CD4-positive, CD25-positive, alpha-beta regulatory T cell (primary cell): ENCODE data around the gene CHN1. TPM values are rescaled to one million over a fixed set of nuclear protein-coding genes. Genes with fewer than 3 reads are reported as not detected.
A peak's percentile ranks its signal among the peaks of the same experiment; 100 is the strongest.

Experiments
- ATAC-seq, 2 donors: fragments of 150-1000 bp; cut with Tn5 transposase; one replicate each; pipeline ENCODE4 v1.10.0; 2021; ENCODE audit warnings: low read depth in 2 of 2, moderate number of reproducible peaks in 2 of 2, moderate library complexity in 1 of 2
- DNase-seq, 3 donors: peaks; one replicate each; pipeline versions ENCODE4 v3.0.0 to v3.0.0-alpha.2; 2012 to 2022; ENCODE audit warnings: mixed read lengths in 1 of 3
- H3K27ac ChIP-seq: one replicate; pipeline ENCODE4 v1.7.0; 2013; ENCODE audit warnings: mild to moderate bottlenecking, low read length; ENCODE audit not compliant: insufficient read depth, poor library complexity, severe bottlenecking
- H3K27me3 ChIP-seq: one replicate; pipeline ENCODE4 v1.7.0; 2013; ENCODE audit warnings: low read length; ENCODE audit not compliant: control insufficient read depth, insufficient read depth
- H3K36me3 ChIP-seq: one replicate; pipeline ENCODE4 v1.7.0; 2013; ENCODE audit warnings: mild to moderate bottlenecking, low read length, moderate library complexity; ENCODE audit not compliant: control insufficient read depth, insufficient read depth
- H3K4me1 ChIP-seq: 2 replicates; pipeline ENCODE4 v1.7.0; 2013; ENCODE audit warnings: mild to moderate bottlenecking, low read length; ENCODE audit not compliant: insufficient read depth, control insufficient read depth, poor library complexity, severe bottlenecking
- H3K4me3 ChIP-seq: one replicate; pipeline ENCODE4 v1.7.0; 2013; ENCODE audit warnings: low read depth, mild to moderate bottlenecking, low read length, moderate library complexity
- H3K9me3 ChIP-seq, 2 experiments: 1 replicate in 1 of 2; 2 replicates in 1 of 2; pipeline ENCODE4 v1.7.0; 2013; ENCODE audit warnings: low read length in 2 of 2, mild to moderate bottlenecking in 1 of 2, moderate library complexity in 1 of 2; ENCODE audit not compliant: control insufficient read depth in 2 of 2
- H3K27ac Mint-ChIP-seq, 3 donors: one replicate each; pipeline ENCODE4 v1.8.0; 2020 to 2022; ENCODE audit warnings: mild to moderate bottlenecking in 3 of 3, mixed read lengths in 3 of 3, moderate library complexity in 2 of 3
- H3K27me3 Mint-ChIP-seq: one replicate; pipeline ENCODE4 v1.8.0; 2022; ENCODE audit warnings: mild to moderate bottlenecking, mixed read lengths
- H3K36me3 Mint-ChIP-seq: one replicate; pipeline ENCODE4 v1.8.0; 2020; ENCODE audit warnings: mixed read lengths
- H3K4me1 Mint-ChIP-seq, 4 donors: one replicate each; pipeline ENCODE4 v1.8.0; 2020 to 2022; ENCODE audit warnings: mixed read lengths in 4 of 4, mild to moderate bottlenecking in 1 of 4
- H3K4me3 Mint-ChIP-seq, 4 donors: one replicate each; pipeline ENCODE4 v1.8.0; 2020 to 2022; ENCODE audit warnings: mild to moderate bottlenecking in 4 of 4, mixed read lengths in 4 of 4, moderate library complexity in 3 of 4
- H3K9me3 Mint-ChIP-seq, 7 donors: one replicate each; pipeline ENCODE4 v1.8.0; 2020 to 2022; ENCODE audit warnings: mixed read lengths in 7 of 7, mild to moderate bottlenecking in 3 of 7, moderate library complexity in 2 of 7
- polyA plus RNA-seq, 4 donors: library from polyadenylated mRNA; unstranded; fragments of 300-500 nt; fragmentation: Illumina TruSeq; gene quantifications; one replicate each; pipeline ENCODE4 v1.2.3, GENCODE V29; 2021
- total RNA-seq: library from RNA; stranded (reverse); gene quantifications from one replicate; pipeline ENCODE4 v1.2.3, GENCODE V29; 2022

CHN1 gene
- total and polyA plus RNA-seq, 5 donors from 2014 or later, result 6.6 to 17.9 (median 12.0) TPM

GRCh38 chr2:174792309-174793025 lies 212.7 kb downstream of the CHN1 start:
- Mint-ChIP-seq H3K36me3 (no peaks in the 10 kb centered on the region), H3K4me1 (peaks cover 0 to 17% (median 6%) of the 10 kb centered on the region in 4 donors), H3K27ac (peak overlapping the region in 1 of 3 donors; percentile 16), H3K27me3 (peaks cover 11% of the 10 kb centered on the region), H3K4me3 (no peak overlapping the region), H3K9me3 (no peaks in the 10 kb centered on the region)
- Histone ChIP-seq H3K36me3 (no peaks in the 10 kb centered on the region), H3K27ac (no peak overlapping the region), H3K4me1 (peaks cover 9% of the 10 kb centered on the region), H3K4me3 (no peak overlapping the region), H3K9me3 (no peaks in the 10 kb centered on the region), H3K27me3 (no peaks in the 10 kb centered on the region)
- DNase-seq (no peak), ATAC-seq (no peak)

- H3K4me3 Mint-ChIP-seq, result no peak overlapping the region
- peaks cover 9% of the 10 kb centered on the region for H3K4me1 ChIP-seq
- H3K36me3 Mint-ChIP-seq, result no peaks in the 10 kb centered on the region
- H3K27ac Mint-ChIP-seq, result peak overlapping the region in 1 of 3 donors; percentile 29
- ATAC-seq (no peak), DNase-seq (no peak)
- H3K9me3 Mint-ChIP-seq, result no peaks in the 10 kb centered on the region
- peaks cover 0 to 20% (median 6%) of the 10 kb centered on the region in 4 donors for H3K4me1 Mint-ChIP-seq
- H3K27me3 ChIP-seq, result no peaks in the 10 kb centered on the region
- H3K27me3 Mint-ChIP-seq, result peaks cover 11% of the 10 kb centered on the region
- H3K4me3 ChIP-seq, result no peak overlapping the region
- no peaks in the 10 kb centered on the region for H3K9me3 ChIP-seq
- H3K36me3 ChIP-seq, result no peaks in the 10 kb centered on the region
- H3K27ac ChIP-seq, result no peak overlapping the region
Measured at GRCh38 chr2:174791746-174792280, 213.4 kb downstream of the CHN1 start.

GRCh38 chr2:174791020-174791419 lies 214.2 kb downstream of the CHN1 start:
- H3K4me3 ChIP-seq, result no peak overlapping the region
- peaks cover 9% of the 10 kb centered on the region for H3K4me1 ChIP-seq
- Mint-ChIP-seq H3K9me3 (no peaks in the 10 kb centered on the region), H3K27ac (peak overlapping the region in 1 of 3 donors; percentile 29), H3K4me1 (peaks cover 0 to 20% (median 6%) of the 10 kb centered on the region in 4 donors), H3K36me3 (no peaks in the 10 kb centered on the region), H3K27me3 (peaks cover 11% of the 10 kb centered on the region), H3K4me3 (no peak overlapping the region)
- ATAC-seq (no peak), DNase-seq (no peak)
- no peaks in the 10 kb centered on the region for H3K27me3 ChIP-seq
- H3K27ac ChIP-seq, result no peak overlapping the region
- H3K36me3 ChIP-seq, result no peaks in the 10 kb centered on the region
- no peaks in the 10 kb centered on the region for H3K9me3 ChIP-seq

- H3K4me1 Mint-ChIP-seq, result peaks cover 0 to 20% (median 6%) of the 10 kb centered on the region in 4 donors
- Histone ChIP-seq H3K4me3 (no peak overlapping the region), H3K4me1 (peaks cover 9% of the 10 kb centered on the region), H3K27ac (no peak overlapping the region), H3K27me3 (no peaks in the 10 kb centered on the region), H3K9me3 (no peaks in the 10 kb centered on the region), H3K36me3 (no peaks in the 10 kb centered on the region)
- DNase-seq, result no peak
- H3K36me3 Mint-ChIP-seq, result no peaks in the 10 kb centered on the region
- H3K4me3 Mint-ChIP-seq, result no peak overlapping the region
- peak overlapping the region in 2 of 3 donors; percentile 86 to 95 for H3K27ac Mint-ChIP-seq
- H3K27me3 Mint-ChIP-seq, result peaks cover 16% of the 10 kb centered on the region
- no peaks in the 10 kb centered on the region for H3K9me3 Mint-ChIP-seq
- ATAC-seq, result no peak
Measured at GRCh38 chr2:174789001-174789400, 216.2 kb downstream of the CHN1 start.

- Mint-ChIP-seq H3K4me1 (peaks cover 0 to 20% (median 6%) of the 10 kb centered on the region in 4 donors), H3K27ac (peak overlapping the region; percentile 41 to 95 (median 86)), H3K9me3 (no peaks in the 10 kb centered on the region), H3K27me3 (peaks cover 11% of the 10 kb centered on the region), H3K36me3 (no peaks in the 10 kb centered on the region), H3K4me3 (peak overlapping the region in 3 of 4 donors; percentile 3 to 83 (median 58))
- H3K27ac ChIP-seq, result no peak overlapping the region
- H3K36me3 ChIP-seq, result no peaks in the 10 kb centered on the region
- ATAC-seq, result no peak
- H3K9me3 ChIP-seq, result no peaks in the 10 kb centered on the region
- peak in 1 of 3 donors; percentile 34 for DNase-seq
- no peak overlapping the region for H3K4me3 ChIP-seq
- no peaks in the 10 kb centered on the region for H3K27me3 ChIP-seq
- peaks cover 9% of the 10 kb centered on the region for H3K4me1 ChIP-seq
Measured at GRCh38 chr2:174788291-174788929, 216.8 kb downstream of the CHN1 start.

- ATAC-seq, result no peak
- Mint-ChIP-seq H3K27ac (peak overlapping the region; percentile 28 to 95 (median 86)), H3K4me3 (no peak overlapping the region), H3K27me3 (peaks cover 10% of the 10 kb centered on the region), H3K36me3 (no peaks in the 10 kb centered on the region), H3K9me3 (no peaks in the 10 kb centered on the region), H3K4me1 (peaks cover 0 to 21% (median 6%) of the 10 kb centered on the region in 4 donors)
- H3K36me3 ChIP-seq, result no peaks in the 10 kb centered on the region
- no peak for DNase-seq
- no peak overlapping the region for H3K4me3 ChIP-seq
- H3K4me1 ChIP-seq, result peaks cover 9% of the 10 kb centered on the region
- H3K27ac ChIP-seq, result no peak overlapping the region
- H3K9me3 ChIP-seq, result no peaks in the 10 kb centered on the region
- no peaks in the 10 kb centered on the region for H3K27me3 ChIP-seq
Measured at GRCh38 chr2:174787487-174788205, 217.5 kb downstream of the CHN1 start.

GRCh38 chr2:174786066-174786725 lies 219.0 kb downstream of the CHN1 start:
- H3K4me3 ChIP-seq, result no peak overlapping the region
- H3K9me3 ChIP-seq, result no peaks in the 10 kb centered on the region
- no peak overlapping the region for H3K27ac ChIP-seq
- ATAC-seq, result no peak
- Mint-ChIP-seq H3K9me3 (no peaks in the 10 kb centered on the region), H3K27ac (peak overlapping the region in 2 of 3 donors; percentile 21 to 23), H3K4me1 (peaks cover 0 to 24% (median 6%) of the 10 kb centered on the region in 4 donors), H3K36me3 (no peaks in the 10 kb centered on the region), H3K4me3 (no peak overlapping the region), H3K27me3 (peaks cover 7% of the 10 kb centered on the region)
- no peaks in the 10 kb centered on the region for H3K36me3 ChIP-seq
- peaks cover 9% of the 10 kb centered on the region for H3K4me1 ChIP-seq
- H3K27me3 ChIP-seq, result no peaks in the 10 kb centered on the region
- DNase-seq, result no peak
